ENCODE results near the gene BTD.

DNA sequence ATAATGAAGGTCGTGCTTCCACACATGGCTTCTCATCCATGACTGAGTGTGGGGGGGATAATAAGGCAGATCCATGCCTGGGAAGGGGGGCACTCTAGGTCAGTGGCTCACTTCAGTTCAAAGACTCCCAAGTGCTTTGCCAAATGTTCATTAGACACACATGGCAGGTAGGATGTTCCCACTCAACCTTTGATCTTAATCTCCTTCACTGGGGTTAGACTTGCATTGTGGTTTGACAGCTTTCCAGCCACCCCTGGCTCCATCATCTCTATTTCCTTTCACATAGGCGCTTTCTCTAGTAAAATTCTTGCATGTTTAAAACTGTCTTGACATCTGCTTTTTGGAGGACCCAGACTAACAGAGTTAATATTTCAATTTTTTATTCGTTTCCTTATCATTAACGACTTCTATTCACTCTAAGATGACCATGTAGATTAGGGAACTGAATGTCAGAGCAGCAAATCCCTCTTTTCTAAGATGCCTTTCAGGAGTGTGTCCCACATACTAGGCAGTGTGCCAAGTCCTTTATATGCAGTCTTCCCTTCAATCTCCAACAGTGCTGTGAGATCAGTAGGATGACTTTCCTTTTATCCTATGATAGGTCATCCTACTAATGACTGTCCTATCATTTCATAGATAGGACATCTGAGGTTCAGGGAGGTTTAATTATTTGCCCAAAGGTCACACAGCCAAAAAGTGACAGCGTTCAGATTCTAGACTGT, 57.9 kb downstream of the BTD start:
- TF ChIP-seq, protein P1, sequence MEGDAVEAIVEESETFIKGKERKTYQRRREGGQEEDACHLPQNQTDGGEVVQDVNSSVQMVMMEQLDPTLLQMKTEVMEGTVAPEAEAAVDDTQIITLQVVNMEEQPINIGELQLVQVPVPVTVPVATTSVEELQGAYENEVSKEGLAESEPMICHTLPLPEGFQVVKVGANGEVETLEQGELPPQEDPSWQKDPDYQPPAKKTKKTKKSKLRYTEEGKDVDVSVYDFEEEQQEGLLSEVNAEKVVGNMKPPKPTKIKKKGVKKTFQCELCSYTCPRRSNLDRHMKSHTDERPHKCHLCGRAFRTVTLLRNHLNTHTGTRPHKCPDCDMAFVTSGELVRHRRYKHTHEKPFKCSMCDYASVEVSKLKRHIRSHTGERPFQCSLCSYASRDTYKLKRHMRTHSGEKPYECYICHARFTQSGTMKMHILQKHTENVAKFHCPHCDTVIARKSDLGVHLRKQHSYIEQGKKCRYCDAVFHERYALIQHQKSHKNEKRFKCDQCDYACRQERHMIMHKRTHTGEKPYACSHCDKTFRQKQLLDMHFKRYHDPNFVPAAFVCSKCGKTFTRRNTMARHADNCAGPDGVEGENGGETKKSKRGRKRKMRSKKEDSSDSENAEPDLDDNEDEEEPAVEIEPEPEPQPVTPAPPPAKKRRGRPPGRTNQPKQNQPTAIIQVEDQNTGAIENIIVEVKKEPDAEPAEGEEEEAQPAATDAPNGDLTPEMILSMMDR (IDR thresholded peaks at IDR 0.05) = no peak
- no peak for TF ChIP-seq POLR2A (IDR thresholded peaks at IDR 0.05)

All from esophagus squamous epithelium (tissue), 4 donors.